HCT116 (cell line): Measurements from ENCODE around the gene PTCD3. TPM values are rescaled to one million over a fixed set of nuclear protein-coding genes. Genes with fewer than 3 reads are reported as not detected.

Experiments
- ATAC-seq: fragments of 200-7000 bp; cut with Tn5 transposase; 2 replicates; pipeline ENCODE4 v1.9.1; 2020; ENCODE audit warnings: mild to moderate bottlenecking, moderate library complexity
- BruUV-seq: library from RNA; stranded (reverse); fragments of 400-500 nt; replicated peaks from 2 replicates; lab custom pipeline; 2021; lab: Mats Ljungman, UMichigan
- CTCF ChIA-PET: fragments of 300-600 bp; sonication (Branson Sonifier 250); formaldehyde crosslinking; loops from one replicate; lab custom pipeline; 2021; ENCODE audit warnings: antibody characterized with exemption; lab: Charles Lee
- POLR2A ChIA-PET: fragments of 300-600, 350-600 bp; sonication (Branson Sonifier 250); formaldehyde crosslinking; loops from one replicate; lab custom pipeline; 2021; ENCODE audit warnings: antibody characterized with exemption; lab: Charles Lee
- RAD21 ChIA-PET, 2 experiments: fragments of 300-600 bp; sonication (Branson Sonifier 250); formaldehyde crosslinking; loops; one replicate each; lab custom pipeline; 2023; ENCODE audit warnings: low total read pairs in 2 of 2; ENCODE audit not compliant: uncharacterized antibody in 2 of 2, unreplicated experiment in 2 of 2, low non-redundant PET in 1 of 2; lab: Charles Lee
- DNase-seq: peaks from one replicate; pipeline ENCODE4 v3.0.0-alpha.2; 2010; ENCODE audit warnings: low read depth, low spot score
- H2AFZ ChIP-seq: fragments of 200-600 bp; shearing (Covaris generic), sonication (generic); 2 replicates; pipeline ENCODE4 v1.6.1; 2017; ENCODE audit warnings: low read depth, mixed run types, mixed read lengths, antibody characterized with exemption, low read length; ENCODE audit not compliant: poor library complexity, severe bottlenecking
- H3K27ac ChIP-seq: 2 replicates; pipeline ENCODE4 v1.5.1; 2012; ENCODE audit warnings: low read depth, low read length
- H3K27me3 ChIP-seq: fragments of 200-600 bp; sonication (generic); 2 replicates; pipeline ENCODE4 v1.6.1; 2016; ENCODE audit warnings: mixed run types, low read length, mixed read lengths; ENCODE audit not compliant: insufficient read depth
- H3K36me3 ChIP-seq, 2 experiments: fragments of 200-500 bp in 1 of 2; fragments of 200-600 bp in 1 of 2; sonication (Bioruptor generic) in 1 of 2; sonication (generic) in 1 of 2; 2 replicates each; pipeline versions ENCODE4 v1.5.1 to v1.6.1; 2014 to 2016; ENCODE audit warnings: low read length in 2 of 2, inconsistent platforms in 1 of 2, mixed read lengths in 1 of 2, mixed run types in 1 of 2; ENCODE audit not compliant: insufficient read depth in 2 of 2, control insufficient read depth in 1 of 2
- H3K4me1 ChIP-seq, 2 experiments: fragments of 200-600 bp in 1 of 2; sonication (generic) in 1 of 2; 2 replicates each; pipeline versions ENCODE4 v1.5.1 to v1.6.1; 2012 to 2017; ENCODE audit warnings: low read length in 2 of 2, inconsistent platforms in 1 of 2, mild to moderate bottlenecking in 1 of 2, mixed read lengths in 1 of 2, mixed run types in 1 of 2, moderate library complexity in 1 of 2; ENCODE audit not compliant: insufficient read depth in 2 of 2, control insufficient read depth in 1 of 2
- H3K4me2 ChIP-seq: fragments of 200-600 bp; sonication (generic); 2 replicates; pipeline ENCODE4 v1.6.1; 2017; ENCODE audit warnings: mixed run types, low read length, mixed read lengths
- H3K4me3 ChIP-seq, 2 experiments: fragments of 200-600 bp in 1 of 2; sonication (generic) in 1 of 2; replicated peaks in 1 of 2; 2 replicates each; pipeline ENCODE4 v1.5.1; 2011 to 2016; ENCODE audit warnings: low read length in 2 of 2, control low read depth in 1 of 2, low read depth in 1 of 2, mild to moderate bottlenecking in 1 of 2, mixed read lengths in 1 of 2, mixed run types in 1 of 2
- H3K79me2 ChIP-seq: fragments of 200-600 bp; sonication (generic); 2 replicates; pipeline ENCODE4 v1.6.1; 2017; ENCODE audit warnings: mild to moderate bottlenecking, mixed run types, low read length, moderate library complexity, mixed read lengths; ENCODE audit not compliant: insufficient read depth
- H3K9ac ChIP-seq: fragments of 200-600 bp; sonication (generic); 2 replicates; pipeline ENCODE4 v1.6.1; 2016; ENCODE audit warnings: low read length, mixed read lengths
- H3K9me2 ChIP-seq: fragments of 200-600 bp; sonication (generic), shearing (Covaris generic); 2 replicates; pipeline ENCODE4 v1.6.1; 2017; ENCODE audit warnings: mixed run types, mild to moderate bottlenecking, moderate library complexity; ENCODE audit not compliant: insufficient read depth
- H3K9me3 ChIP-seq, 2 experiments: fragments of 200-500 bp in 1 of 2; fragments of 200-600 bp in 1 of 2; sonication (Bioruptor generic) in 1 of 2; sonication (generic) in 1 of 2; 2 replicates each; pipeline ENCODE4 v1.6.1; 2014 to 2017; ENCODE audit warnings: low read length in 2 of 2, mixed read lengths in 2 of 2, inconsistent platforms in 1 of 2, low read depth in 1 of 2, mild to moderate bottlenecking in 1 of 2, mixed run types in 1 of 2, moderate library complexity in 1 of 2; ENCODE audit not compliant: control insufficient read depth in 1 of 2, insufficient read depth in 1 of 2
- H4K20me1 ChIP-seq: fragments of 200-600 bp; sonication (generic), shearing (Covaris generic); 2 replicates; pipeline ENCODE4 v1.6.1; 2017; ENCODE audit warnings: mixed run types, mild to moderate bottlenecking, moderate library complexity; ENCODE audit not compliant: insufficient read depth
- CBX3 ChIP-seq: IDR thresholded peaks from 2 replicates; pipeline ENCODE4 v1.6.1; 2012; ENCODE audit warnings: low read depth
- CEBPB ChIP-seq: IDR thresholded peaks from 2 replicates; pipeline ENCODE4 v1.6.1; 2012; ENCODE audit warnings: low read depth
- EGR1 ChIP-seq: IDR thresholded peaks from 2 replicates; pipeline ENCODE4 v1.6.1; 2012; ENCODE audit warnings: low read depth
- EZH2 ChIP-seq: fragments of 200-600 bp; sonication (generic); IDR thresholded peaks from 2 replicates; pipeline ENCODE4 v1.6.1; 2017; ENCODE audit warnings: antibody characterized with exemption, mixed run types
- JUND ChIP-seq: IDR thresholded peaks from 2 replicates; pipeline ENCODE4 v1.6.1; 2012
- POLR2A ChIP-seq: IDR thresholded peaks from 2 replicates; pipeline ENCODE4 v1.7.0; 2011; ENCODE audit warnings: borderline replicate concordance; ENCODE audit not compliant: insufficient read depth, insufficient read length; ENCODE audit errors: extremely low read depth
- POLR2AphosphoS5 ChIP-seq: IDR thresholded peaks from 2 replicates; pipeline ENCODE4 v1.6.1; 2011; ENCODE audit warnings: mild to moderate bottlenecking, low read depth, low read length, moderate library complexity
- SIN3A ChIP-seq: IDR thresholded peaks from 2 replicates; pipeline ENCODE4 v1.6.1; 2012; ENCODE audit warnings: low read depth
- SRF ChIP-seq: IDR thresholded peaks from 2 replicates; pipeline ENCODE4 v1.6.1; 2012; ENCODE audit warnings: low read depth
- TCF7L2 ChIP-seq: IDR thresholded peaks from 2 replicates; pipeline ENCODE4 v1.7.0; 2011; ENCODE audit warnings: borderline replicate concordance, inconsistent platforms; ENCODE audit not compliant: insufficient read depth, insufficient read length; ENCODE audit errors: extremely low read depth
- ZFX ChIP-seq: fragments of 450-650 bp; IDR thresholded peaks from 2 replicates; pipeline ENCODE4 v1.6.1; 2017
- intact Hi-C: fragments of 100-400 bp; cut with micrococcal nuclease; formaldehyde crosslinking; loops from 2 replicates; pipeline ENCODE4 v1.10.0; 2022
- total RNA-seq: library from RNA; stranded (reverse); gene quantifications from one replicate; pipeline ENCODE4 v1.2.1, GENCODE V29; 2021; ENCODE audit not compliant: unreplicated experiment
- TF ChIP-seq, protein P1 (sequence below): IDR thresholded peaks from 2 replicates; pipeline ENCODE4 v1.6.1; 2012
- TF ChIP-seq, protein P2 (sequence below): IDR thresholded peaks from 2 replicates; pipeline ENCODE4 v1.6.1; 2012
- TF ChIP-seq, protein P3 (sequence below): IDR thresholded peaks from 2 replicates; pipeline ENCODE4 v1.6.1; 2012; ENCODE audit warnings: low read depth

The PTCD3 gene
- total RNA-seq, 1 experiment from 2014 or later, result 154 TPM

DNA sequence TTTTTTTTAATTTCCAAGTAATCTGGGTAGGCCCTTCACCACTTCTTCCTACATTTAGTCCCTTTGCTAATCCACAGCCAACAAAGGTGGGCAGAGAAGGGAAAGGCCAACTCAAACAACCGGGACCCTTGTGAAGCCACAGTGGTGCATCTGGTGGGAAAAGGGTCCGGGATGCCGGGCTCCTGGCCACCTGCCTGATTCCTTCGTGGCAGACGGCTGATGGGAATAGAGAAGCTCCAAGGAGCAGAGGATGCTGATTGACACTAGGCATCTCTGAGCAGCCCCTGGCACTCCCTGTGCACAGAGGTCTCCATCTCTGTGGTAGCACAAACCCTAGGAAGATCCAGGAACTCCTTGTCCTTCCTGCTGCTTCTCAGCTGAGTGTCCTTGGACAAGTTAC lies 37.4 kb upstream of the PTCD3 start (continued):
- TF ChIP-seq, protein P1, sequence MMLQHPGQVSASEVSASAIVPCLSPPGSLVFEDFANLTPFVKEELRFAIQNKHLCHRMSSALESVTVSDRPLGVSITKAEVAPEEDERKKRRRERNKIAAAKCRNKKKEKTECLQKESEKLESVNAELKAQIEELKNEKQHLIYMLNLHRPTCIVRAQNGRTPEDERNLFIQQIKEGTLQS, result no peak
- TF ChIP-seq EZH2, result no peak

DNA sequence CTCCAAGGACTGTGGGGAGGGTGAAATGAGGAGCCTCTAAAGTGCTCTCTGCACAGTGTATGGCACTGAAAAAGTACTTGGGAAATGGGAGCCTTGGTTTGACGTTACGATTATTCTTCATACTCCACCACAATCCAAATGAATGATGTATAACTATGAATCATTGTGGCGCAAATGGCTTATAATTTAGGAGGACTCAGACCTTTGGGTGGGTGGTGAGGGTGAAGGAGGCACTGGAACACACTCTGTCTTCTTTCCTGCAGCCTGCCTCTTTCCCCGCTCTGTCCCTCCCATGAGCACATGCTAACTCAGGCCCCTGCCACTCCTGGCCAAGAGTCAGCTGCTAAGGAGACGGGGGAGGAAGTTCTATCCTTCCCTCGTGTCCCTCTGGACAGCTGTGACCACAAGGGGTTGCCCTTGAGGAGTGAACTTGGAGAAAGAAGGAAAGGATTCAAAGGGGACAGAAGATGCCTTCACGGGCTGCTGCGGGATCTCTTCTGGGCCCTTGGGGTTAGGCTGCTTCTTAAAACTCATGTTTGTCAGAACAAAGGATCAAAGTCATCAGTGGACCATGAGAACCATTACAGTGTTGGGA lies 36.8 kb upstream of the PTCD3 start:
- peaks cover 4% of the 10 kb centered on the region; the same call in 1 of the 2 replicates for H4K20me1 ChIP-seq
- no peak overlapping the region for H3K4me3 ChIP-seq
- ChIA-PET POLR2A (no interaction called here), CTCF (no interaction called here), RAD21 (no interaction called here)
- H3K27me3 ChIP-seq, result no peaks in the 10 kb centered on the region
- H3K79me2 ChIP-seq, result no peaks in the 10 kb centered on the region
- intact Hi-C loops, result no loop called here
- H2AFZ ChIP-seq, result no peak overlapping the region
- H3K9me3 ChIP-seq, result no peaks in the 10 kb centered on the region
- ATAC-seq (no peak), DNase-seq (no peak)
- H3K4me2 ChIP-seq, result no peak overlapping the region
- H3K36me3 ChIP-seq, result peaks cover 39 to 54% of the 10 kb centered on the region in 2 experiments
- no peak overlapping the region for H3K9ac ChIP-seq
- BruUV-seq, result no TSS peak
- no peak overlapping the region for H3K27ac ChIP-seq
- peaks cover 0 to 4% of the 10 kb centered on the region in 2 experiments; a peak in 1 of 4 replicates for H3K4me1 ChIP-seq
- TF ChIP-seq, protein P2, sequence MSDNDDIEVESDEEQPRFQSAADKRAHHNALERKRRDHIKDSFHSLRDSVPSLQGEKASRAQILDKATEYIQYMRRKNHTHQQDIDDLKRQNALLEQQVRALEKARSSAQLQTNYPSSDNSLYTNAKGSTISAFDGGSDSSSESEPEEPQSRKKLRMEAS, result no peak
- TF ChIP-seq CEBPB (no peak), POLR2A (no peak)
- no peaks in the 10 kb centered on the region for H3K9me2 ChIP-seq

DNA sequence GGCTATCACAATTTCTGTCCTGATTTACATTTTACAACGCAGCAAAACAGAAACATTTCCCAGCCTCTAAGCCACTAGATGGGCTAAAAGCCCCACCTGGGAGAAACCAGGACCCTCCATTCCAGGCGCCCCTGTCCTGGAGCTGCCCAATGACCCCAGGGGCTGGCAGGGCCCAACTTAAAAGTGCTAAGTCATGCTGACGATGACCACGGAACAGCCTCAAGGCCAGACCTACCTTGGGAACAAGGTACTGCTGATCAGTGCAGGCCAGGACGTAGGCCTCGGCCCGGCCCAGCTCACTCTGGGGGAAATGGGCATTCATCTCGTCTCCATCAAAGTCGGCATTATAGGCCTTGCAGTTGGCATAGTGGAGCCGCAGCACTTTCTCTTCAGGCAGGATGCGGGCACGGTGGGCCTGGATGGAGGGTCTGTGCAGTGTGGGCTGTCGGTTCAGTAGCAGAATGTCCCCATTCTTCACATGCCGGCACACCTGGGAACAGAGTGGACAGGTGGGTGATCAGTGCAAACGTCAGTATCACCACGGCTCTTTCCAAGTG lies 36.2 kb upstream of the PTCD3 start:
- Histone ChIP-seq H3K4me2 (no peak overlapping the region), H4K20me1 (peaks cover 4% of the 10 kb centered on the region; the same call in 1 of the 2 replicates), H3K27me3 (no peaks in the 10 kb centered on the region), H2AFZ (no peak overlapping the region), H3K4me1 (no peaks in the 10 kb centered on the region), H3K36me3 (peaks cover 37 to 50% of the 10 kb centered on the region in 2 experiments), H3K9me2 (no peaks in the 10 kb centered on the region), H3K27ac (no peak overlapping the region), H3K4me3 (no peak overlapping the region), H3K9ac (no peak overlapping the region), H3K79me2 (no peaks in the 10 kb centered on the region), H3K9me3 (no peaks in the 10 kb centered on the region)
- ATAC-seq (no peak), DNase-seq (no peak)
- no TSS peak for BruUV-seq
- ChIA-PET POLR2A (no interaction called here), RAD21 (no interaction called here), CTCF (no interaction called here)
- intact Hi-C loops, result no loop called here
- TF ChIP-seq TCF7L2 (no peak), POLR2A (no peak), EGR1 (no peak), CBX3 (no peak), POLR2AphosphoS5 (no peak), JUND (no peak), SRF (no peak), EZH2 (no peak), ZFX (no peak), SIN3A (no peak), CEBPB (no peak)
- TF ChIP-seq, protein P1, result no peak
- TF ChIP-seq, protein P2, result no peak
- TF ChIP-seq, protein P3, sequence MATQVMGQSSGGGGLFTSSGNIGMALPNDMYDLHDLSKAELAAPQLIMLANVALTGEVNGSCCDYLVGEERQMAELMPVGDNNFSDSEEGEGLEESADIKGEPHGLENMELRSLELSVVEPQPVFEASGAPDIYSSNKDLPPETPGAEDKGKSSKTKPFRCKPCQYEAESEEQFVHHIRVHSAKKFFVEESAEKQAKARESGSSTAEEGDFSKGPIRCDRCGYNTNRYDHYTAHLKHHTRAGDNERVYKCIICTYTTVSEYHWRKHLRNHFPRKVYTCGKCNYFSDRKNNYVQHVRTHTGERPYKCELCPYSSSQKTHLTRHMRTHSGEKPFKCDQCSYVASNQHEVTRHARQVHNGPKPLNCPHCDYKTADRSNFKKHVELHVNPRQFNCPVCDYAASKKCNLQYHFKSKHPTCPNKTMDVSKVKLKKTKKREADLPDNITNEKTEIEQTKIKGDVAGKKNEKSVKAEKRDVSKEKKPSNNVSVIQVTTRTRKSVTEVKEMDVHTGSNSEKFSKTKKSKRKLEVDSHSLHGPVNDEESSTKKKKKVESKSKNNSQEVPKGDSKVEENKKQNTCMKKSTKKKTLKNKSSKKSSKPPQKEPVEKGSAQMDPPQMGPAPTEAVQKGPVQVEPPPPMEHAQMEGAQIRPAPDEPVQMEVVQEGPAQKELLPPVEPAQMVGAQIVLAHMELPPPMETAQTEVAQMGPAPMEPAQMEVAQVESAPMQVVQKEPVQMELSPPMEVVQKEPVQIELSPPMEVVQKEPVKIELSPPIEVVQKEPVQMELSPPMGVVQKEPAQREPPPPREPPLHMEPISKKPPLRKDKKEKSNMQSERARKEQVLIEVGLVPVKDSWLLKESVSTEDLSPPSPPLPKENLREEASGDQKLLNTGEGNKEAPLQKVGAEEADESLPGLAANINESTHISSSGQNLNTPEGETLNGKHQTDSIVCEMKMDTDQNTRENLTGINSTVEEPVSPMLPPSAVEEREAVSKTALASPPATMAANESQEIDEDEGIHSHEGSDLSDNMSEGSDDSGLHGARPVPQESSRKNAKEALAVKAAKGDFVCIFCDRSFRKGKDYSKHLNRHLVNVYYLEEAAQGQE, result no peak
